GM19193 (cell line): ENCODE data around the gene C17orf58.
"Not testable (repeated sequence)": the region's sequence is repeated elsewhere in the genome, so short reads cannot be mapped to it uniquely, and the experiment has no call there.

Experiments
- POLR2A ChIP-seq: IDR thresholded peaks from 4 replicates; pipeline ENCODE4 v1.6.1; 2011; ENCODE audit not compliant: insufficient read depth, insufficient read length; ENCODE audit errors: extremely low read depth

C17orf58 gene

GRCh38 chr17:67996301-67997171, at the start of gene C17orf58:
Gene C17orf58, minus strand, starts transcription at chr17:67996469. Its CDS starts 271 bp downstream, at chr17:67996198.
- not testable (repeated sequence) for TF ChIP-seq POLR2A

DNA sequence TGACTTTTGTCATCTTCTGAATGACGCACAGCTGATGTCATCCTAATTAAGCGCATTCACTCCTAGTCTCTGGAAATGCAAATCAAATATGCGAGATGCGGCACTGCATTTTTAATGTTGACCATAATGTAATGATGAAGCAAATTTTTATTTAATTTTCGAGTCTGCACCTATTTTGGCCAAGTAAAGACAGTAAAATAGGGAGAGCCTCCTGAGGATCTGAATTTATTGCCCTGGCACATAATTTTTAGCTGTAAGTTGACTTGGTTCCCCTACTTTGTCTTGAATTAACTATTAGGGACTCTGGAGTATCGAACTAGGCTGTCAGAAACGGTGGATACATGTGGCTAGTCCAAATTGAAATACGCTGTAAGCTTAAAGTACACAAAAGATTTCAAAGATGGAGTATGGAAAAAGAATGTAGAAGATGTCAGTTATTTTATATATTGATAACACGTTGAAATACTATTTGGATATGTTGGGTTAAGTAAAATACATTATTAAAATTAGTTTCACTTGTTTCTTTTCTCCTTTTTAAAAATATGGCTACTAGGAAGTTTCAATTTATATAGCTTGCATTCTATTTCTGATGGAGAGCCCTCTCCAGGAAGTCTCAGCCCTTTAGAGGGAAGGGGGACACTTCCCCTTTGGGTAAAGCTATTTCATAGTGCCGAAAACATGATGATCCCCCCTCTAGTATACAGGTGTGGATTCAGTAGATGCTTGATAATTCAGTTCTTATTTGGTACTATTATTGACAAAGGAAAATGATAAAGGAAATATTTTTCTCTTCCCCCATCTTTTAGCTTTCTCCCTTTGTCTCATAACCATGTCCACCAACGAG, 40.3 kb upstream of the C17orf58 start:
- no peak for TF ChIP-seq POLR2A

- peak; percentile 92 for TF ChIP-seq POLR2A
Observed at GRCh38 chr17:68035523-68036303, 39.4 kb upstream of the C17orf58 start, which contains the start of gene KPNA2. Gene KPNA2, plus strand, starts transcription at chr17:68035735. Its CDS starts 1,398 bp downstream, at chr17:68037133.

GRCh38 chr17:68035131-68035522, 38.9 kb upstream of the C17orf58 start:
- TF ChIP-seq POLR2A = no peak

- TF ChIP-seq POLR2A = no peak
Observed at GRCh38 chr17:68034452-68034776, 38.1 kb upstream of the C17orf58 start.

DNA sequence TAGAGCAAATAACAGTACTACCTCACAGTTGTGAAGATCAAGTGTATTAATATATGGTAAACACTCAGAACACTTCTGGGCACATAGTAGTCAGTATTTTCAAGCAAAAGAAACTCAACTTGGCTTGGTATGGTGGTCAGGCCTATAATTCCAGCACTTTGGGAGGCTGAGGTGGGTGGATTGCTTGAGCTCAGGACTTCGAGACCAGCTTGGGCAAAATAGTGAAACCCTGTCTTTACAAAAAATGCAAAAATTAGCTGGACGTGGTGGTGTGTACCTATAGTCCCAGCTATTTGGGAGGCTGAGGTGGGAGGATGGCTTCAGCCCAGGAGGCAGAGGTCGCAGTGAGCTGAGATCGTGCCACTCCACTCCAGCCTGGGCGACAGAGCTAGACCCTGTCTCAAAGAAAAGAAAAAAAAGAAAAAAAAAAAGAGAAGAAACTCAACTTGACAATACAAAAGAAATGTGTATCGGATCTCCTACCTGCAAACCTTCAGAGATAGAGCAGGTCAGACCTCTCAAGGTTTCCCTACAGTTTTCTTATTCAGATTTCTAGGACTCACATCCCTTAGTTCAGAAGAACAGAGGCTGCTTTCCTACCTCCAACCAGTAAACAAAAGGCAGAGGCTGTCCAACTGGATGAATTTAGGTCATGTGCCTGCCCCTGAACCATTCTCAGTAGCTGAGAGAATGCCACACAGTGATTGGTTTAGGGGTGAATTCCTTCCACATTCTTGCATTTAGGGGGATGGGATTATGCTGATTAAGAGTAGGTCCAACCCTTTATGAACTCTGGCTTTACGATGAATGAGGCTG, 37.6 kb upstream of the C17orf58 start:
- no peak for TF ChIP-seq POLR2A

DNA sequence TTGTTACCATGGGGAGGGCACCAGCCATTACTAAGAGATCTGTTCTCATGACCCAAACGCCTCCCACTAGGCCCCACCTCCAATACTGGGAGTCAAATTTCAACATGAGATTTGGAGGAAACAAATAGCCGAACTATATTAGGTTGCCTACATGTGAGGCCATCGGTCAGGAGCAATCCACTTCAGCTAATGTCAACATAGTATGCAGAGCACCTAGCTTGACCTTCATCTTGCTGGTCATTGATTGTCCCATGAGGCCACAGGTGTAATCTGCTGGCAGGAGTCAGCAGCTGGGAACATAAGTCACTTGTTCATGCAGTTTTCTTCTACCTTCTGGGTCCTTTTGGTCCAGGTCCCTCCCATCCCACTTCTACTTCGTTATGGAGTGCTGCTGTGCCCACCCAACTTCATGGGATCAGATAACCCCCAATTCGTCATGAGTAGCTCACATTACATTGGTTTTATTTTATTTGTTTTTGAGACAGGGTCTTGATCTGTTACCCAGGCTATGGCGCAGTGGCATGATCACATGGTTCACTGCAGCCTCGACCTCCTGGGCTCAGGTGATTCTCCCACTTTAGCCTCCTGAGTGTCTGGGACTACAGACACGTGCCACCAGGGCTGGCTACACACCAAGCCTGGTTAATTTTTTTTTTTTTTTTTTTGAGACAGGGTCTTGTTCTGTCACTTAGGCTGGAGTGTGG, 33.4 kb upstream of the C17orf58 start:
- no peak for TF ChIP-seq POLR2A

DNA sequence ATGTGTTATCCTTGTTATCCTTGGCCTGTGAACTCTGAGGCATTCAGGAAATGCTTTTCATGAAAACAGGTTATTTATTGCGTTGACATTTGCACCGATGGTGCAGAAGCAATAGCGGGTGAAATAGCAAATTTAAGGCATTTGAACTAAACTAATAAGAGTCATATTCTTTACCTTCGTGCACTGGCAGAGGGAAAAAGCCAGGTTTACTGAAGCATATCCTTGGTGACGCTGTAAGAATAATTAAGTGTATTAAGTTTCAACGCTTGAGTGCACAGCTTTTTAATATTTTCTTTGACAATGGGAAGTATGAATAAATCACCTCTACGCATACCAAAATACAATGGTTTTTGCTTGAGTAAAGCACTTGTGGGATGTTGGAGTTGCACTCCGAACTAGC, 25.7 kb upstream of the C17orf58 start:
- no peak for TF ChIP-seq POLR2A

- no peak for TF ChIP-seq POLR2A
Observed at GRCh38 chr17:68020409-68020756, 24.1 kb upstream of the C17orf58 start.

DNA sequence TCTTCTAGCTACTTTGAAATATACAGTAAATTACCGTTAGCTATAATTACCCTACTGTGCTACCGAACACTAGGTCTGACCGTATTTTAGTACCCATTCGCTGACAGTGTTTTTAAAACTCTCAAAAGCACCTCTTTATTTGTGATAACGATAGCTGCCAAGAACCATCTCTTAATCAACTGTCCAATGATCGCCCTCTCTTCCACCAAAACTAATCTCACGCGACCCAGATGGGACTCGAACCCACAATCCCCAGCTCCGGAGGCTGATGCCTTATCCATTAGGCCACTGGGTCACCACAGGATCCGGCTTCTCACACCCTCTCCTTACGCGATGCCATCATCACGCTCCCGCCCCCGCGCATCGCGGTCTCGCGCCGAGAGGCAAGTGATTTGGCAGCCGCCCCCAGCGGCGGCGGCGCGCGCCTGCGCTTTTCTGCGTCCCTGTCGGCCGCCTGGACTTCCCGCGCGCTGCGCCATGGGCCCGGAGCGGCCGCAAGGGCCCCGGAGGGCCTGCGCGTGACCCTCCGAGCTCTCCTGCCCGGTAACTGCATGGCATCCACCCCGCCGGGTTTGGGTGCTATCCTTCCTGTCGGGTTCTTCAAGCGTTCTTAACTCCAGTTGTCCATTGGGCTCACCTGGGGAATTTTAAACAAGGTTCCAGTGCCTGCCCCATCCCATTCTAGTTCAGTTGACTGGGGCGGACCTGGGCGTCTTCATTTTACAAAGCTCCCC, 23.6 kb upstream of the C17orf58 start:
- TF ChIP-seq POLR2A = peak; percentile 88

GRCh38 chr17:68019336-68019674, 23.0 kb upstream of the C17orf58 start:
- no peak for TF ChIP-seq POLR2A

GRCh38 chr17:68016838-68017237, 20.6 kb upstream of the C17orf58 start:
- no peak for TF ChIP-seq POLR2A

DNA sequence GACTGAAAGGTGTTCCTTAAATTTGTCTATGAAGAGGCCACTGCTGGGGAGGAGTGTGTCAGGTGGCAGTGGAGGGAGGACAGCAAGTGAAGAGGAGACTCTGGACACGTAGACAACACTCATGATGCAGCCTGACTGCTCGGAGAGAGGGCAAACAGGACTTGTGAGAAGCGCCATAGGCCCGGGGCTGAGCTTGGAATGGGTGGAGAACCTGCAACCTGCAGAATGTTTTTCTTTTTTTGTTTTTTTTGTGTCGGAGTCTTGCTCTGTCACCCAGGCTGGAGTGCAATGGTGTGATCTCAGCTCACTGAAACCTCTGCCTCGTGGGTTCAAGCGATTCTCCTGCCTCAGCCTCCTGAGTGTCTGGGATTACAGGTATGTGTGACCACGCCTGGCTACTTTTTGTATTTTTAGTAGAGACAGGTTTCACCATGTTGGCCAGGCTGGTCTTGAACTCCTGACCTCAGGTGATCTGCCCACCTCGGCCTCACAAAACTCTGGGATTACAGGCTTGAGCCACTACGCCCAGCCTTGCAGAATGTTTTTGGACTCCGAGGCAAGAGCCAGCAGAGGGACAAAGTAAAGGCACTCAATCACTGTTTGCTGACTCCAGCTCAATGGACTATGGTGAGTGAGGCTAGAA, 18.9 kb upstream of the C17orf58 start:
- no peak for TF ChIP-seq POLR2A
